GM19324 (cell line): Measurements from ENCODE around the gene UNC5A.
"Not testable (repeated sequence)": the region's sequence is repeated elsewhere in the genome, so short reads cannot be mapped to it uniquely, and the experiment has no call there.

Experiments
- ATAC-seq: cut with Tn5 transposase; IDR thresholded peaks from one replicate; pipeline ENCODE4 v1.9.1; 2021; ENCODE audit warnings: mild to moderate bottlenecking, moderate library complexity; ENCODE audit not compliant: unreplicated experiment, low FRiP score

UNC5A gene

DNA sequence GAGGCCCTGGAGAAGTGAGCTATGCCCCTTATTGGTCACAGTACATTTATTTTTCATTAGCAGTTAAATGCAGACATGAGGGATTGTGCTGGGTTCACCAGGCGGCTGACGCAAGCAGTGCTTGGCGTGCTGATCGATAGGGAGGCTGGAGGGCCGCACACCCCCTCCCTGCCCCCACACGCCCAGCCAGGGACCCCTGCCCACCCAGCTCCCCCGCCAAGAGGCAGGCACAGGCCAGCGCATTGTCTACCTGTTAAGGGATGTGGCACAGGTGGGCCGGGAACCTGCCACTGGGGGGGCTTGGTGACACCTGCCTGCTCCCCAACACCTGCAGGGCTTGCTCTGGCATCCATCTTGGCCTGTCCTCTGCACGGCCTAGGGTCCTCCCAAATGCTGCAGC is 49.6 kb downstream of the UNC5A start:
- no peak for ATAC-seq

DNA sequence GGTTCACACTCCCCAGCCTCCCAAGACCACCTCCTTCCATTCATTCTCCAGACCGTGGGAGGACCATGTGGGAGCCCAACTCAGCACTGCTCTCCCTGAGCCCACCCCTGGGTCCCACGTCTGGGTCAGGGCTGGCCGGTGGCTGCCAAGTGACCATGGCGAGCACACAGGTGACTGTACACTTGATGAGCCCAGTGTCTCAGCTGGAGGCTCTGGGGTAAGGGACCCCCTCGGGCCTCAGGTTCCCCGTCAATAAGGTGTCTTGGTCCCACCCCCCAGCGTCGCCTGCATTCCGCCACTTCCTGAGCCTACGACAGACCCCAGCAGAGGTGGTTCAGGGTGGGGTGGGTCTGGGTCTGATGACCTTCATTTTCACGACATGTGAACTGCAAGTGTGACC is 50.0 kb downstream of the UNC5A start:
- ATAC-seq, result no peak

DNA sequence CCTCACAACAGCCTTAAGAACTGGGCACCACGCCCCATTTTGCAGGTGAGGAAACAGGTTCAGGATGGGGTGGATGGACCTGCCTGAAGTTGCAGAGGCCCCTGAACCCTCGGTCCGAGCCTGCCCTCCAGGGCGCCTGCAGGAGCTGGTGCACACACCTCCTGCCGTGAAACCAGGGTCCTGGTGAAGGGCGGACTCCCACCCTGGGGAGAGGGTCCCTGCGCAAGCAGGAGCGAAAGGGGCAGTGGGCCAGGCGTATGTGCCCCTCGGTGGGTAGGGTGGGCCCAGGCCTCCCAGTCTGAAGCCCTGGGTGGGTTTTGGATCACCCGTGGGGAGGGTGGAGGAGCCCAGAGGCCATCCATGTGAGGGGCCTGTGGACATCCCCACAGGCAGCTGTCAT is 50.9 kb downstream of the UNC5A start:
- ATAC-seq, result no peak

DNA sequence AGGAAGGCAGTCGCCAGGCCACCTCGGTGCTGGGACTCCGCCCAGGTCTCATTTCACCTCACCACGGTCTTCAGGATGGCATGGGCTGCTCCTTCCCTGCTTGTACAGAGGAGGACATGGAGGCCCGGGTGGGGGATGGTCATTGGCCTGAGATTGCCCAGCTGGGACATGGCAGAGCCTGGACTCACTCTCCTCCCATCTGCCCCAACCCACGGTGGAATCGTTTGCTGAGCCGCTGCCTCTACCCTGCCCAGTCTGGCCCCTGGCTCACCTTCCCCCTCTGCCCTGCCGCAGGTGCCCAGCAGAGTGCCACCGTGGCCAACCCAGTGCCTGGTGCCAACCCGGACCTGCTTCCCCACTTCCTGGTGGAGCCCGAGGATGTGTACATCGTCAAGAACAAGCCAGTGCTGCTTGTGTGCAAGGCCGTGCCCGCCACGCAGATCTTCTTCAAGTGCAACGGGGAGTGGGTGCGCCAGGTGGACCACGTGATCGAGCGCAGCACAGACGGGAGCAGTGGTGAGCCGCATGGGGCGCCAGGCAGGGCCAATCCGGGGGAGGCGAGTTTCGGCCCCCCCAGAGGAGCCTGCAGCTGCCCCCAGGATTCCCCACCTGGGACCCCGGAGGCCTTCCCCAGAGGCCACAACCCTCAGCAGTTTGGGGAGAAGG is 52.1 kb downstream of the UNC5A start:
- ATAC-seq, result no peak

DNA sequence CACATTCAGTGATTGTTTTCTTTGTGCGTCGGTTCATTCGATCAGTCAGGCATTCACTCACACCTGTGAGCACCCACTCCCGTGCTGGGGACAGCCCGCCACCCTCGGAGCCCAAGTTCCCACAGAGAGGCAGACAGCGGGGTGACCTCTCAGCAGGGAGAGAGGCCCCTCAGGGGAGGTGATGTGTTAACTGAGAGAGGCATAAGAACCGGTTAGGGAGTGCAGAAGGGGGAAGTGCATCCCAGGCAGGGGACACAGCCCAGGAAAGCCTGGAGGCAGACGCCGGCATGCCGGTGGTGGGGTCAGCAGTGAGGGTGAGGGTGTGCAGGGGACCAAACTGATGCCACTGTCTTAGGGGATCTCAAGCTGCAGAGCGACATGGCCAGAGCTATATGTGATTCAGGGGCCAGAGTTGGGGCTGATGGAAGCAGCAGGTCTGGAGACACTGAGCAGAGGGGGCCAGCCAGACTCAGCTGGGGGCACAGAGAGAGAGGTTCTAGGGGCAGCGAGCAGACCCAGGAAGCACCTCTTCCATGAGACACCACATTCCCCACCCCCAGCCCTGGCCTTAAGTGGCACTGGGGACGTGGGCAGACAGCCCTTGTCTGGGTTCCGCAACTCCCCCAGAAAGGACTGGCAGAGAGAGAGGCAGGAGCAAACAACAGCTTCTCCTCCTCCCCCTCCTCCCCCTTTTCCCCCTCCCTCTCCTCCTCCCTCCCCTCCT is 52.8 kb downstream of the UNC5A start:
- no peak for ATAC-seq

DNA sequence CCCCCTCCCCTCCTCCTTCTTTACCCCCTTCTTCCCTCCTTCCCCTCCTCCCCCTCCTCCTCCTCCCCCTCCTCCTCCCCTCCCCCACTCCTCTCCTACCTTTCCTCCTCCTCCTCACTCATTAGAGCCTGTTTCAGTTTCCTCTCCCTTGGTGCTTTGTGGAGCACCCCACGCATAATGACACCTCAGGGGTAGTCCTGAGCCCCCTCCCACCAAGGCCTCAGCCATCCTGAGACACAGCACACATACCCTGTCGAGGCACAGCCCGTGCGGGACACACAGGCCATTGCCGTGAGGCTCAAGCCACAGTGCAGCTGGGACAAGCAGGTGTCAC is 53.4 kb downstream of the UNC5A start:
- no peak for ATAC-seq

DNA sequence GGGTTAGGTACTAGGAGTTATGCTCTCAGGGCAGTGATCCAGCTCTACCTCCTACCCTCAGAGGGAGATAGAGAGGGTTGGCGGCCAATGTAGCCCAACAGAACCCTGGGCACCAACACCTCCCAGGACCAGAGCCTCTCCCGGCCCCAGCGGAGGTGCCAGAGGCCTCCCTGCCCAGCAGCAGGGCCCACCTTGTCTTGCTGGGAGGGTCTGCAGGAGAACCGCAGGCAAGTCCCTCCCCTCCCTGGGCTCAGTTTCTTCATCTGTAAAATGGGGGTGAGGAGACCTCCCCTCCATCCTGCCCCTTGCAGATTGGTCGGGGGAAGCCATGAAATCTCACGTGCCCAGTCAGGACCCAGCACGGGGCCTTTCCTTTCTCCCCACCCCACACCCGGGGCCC is 54.4 kb downstream of the UNC5A start:
- ATAC-seq, result no peak

DNA sequence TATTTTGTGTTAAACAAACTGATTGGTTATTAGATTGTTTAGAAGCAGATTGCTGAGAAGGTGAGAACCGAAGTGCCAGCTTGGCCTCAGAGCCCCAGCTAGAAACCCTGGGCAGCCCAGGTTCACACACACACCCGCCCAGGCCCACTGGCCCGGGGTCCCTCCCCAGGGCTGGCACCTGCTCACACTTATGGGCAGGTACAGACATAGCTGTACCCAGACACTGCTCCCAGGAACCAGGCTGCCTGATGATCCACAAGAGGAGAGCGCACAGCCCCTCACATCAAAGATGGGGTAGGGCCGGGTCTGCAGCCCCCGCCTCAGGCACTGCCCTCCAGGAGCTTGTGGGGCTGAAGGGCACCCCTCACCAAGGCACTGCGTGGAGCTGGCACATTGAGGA is 55.6 kb downstream of the UNC5A start:
- ATAC-seq, result no peak

DNA sequence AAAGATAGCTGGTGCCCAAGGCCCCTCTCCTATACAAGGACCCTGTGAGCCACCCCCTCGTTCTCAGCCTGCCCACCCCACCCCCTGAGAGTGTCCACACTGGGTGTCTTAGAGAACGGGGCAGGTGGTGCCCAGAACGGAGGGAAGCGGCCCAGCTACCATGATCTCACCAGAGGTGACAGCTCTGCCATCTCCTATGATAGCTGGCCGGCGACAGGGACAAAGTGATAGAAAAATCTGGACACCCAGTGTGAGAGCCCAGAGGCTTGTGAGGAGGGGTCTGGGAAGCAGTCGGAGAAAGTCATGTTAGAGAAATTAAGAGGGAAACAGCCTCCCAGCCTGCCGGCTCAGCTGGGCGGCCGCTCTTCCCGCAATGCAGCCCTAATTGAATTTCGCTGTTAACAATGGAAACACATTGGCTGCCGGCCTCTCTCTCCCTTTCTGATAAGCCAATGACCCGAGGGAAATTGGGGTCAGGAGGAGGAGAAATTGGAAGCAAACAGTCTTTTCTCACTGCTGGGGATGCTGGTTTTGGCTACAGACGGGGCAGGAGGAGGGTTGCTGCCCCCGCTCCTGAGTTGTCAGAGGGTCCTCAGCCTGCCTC is 56.5 kb downstream of the UNC5A start:
- ATAC-seq, result no peak

DNA sequence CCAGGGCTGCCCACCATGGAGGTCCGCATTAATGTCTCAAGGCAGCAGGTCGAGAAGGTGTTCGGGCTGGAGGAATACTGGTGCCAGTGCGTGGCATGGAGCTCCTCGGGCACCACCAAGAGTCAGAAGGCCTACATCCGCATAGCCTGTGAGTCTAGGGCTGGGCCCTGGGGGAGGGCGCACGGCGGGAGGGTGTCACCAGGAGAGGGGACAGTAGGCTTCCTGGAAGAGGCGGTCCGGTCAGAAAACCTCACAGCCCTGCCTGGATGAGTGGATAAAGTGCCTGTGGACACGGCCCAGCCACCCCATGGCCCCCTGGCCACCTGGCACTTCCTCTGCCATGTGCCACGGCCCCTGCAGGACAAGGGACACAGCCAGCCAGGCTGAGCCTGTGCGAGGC is 57.8 kb downstream of the UNC5A start:
- no peak for ATAC-seq

DNA sequence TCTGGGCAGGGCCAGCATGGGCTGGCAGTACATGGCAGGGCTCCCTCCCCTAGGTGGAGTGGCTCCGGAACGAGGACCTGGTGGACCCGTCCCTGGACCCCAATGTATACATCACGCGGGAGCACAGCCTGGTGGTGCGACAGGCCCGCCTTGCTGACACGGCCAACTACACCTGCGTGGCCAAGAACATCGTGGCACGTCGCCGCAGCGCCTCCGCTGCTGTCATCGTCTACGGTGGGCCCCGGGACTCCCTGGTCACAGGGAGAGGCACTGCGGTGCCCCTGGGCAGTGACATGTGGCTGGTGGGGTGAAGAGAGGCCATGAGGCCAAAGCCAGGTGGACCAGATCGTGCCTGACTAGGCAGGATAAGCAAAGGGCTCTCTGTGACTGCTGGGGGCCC is 58.4 kb downstream of the UNC5A start:
- no peak for ATAC-seq

DNA sequence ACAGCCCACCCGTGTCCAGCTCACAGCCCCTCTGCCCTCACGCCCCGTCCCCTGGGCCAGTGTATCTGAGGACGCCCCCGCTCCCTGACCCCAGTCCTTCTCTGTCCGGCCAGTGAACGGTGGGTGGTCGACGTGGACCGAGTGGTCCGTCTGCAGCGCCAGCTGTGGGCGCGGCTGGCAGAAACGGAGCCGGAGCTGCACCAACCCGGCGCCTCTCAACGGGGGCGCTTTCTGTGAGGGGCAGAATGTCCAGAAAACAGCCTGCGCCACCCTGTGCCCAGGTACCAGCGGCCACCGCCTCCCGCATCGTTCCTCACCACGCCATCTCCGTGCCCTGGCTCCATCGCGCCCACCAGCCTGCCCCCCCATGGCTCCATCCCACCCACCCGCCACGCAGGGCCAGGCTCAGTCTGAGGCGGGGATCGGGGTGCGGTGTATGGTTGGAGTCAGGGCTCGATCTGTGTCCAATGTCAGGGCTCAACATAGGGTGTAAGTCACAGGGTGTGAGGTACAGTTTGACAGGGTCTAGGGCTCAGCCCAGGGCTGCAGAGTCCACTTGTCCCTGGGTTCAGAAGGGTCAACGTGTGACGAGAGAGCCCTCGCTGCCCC is 59.2 kb downstream of the UNC5A start:
- no peak for ATAC-seq

DNA sequence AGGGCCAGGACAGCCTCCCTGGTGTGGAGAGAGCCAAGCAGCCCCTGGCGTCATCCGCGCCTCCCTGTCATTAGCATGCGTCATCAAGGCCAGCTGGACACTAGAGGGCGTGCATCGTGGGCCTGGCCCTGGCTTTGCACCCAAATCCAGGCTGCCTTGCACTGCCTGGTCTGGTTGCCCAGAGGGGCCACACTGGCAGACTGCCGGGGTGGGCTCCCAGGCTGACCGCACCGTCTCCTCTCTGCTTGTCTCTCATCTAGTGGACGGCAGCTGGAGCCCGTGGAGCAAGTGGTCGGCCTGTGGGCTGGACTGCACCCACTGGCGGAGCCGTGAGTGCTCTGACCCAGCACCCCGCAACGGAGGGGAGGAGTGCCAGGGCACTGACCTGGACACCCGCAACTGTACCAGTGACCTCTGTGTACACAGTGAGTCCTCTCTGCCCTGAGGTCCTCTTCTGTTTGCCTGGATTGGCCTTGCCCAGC is 59.8 kb downstream of the UNC5A start:
- ATAC-seq, result no peak

DNA sequence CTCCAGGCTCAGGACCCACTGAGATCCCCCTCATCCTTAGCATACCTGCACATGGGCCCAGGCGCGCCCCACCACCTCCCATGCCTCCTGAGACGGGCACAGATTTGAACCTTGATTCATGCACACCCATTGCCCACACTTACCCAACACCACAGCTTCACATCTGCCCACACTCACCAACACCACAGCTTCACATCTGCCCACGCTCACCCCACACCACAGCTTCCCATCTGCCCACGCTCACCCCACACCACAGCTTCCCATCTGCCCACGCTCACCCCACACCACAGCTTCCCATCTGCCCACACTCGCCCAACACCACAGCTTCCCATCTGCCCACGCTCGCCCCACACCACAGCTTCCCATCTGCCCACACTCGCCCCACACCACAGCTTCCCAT is 60.3 kb downstream of the UNC5A start:
- not testable (repeated sequence) for ATAC-seq

DNA sequence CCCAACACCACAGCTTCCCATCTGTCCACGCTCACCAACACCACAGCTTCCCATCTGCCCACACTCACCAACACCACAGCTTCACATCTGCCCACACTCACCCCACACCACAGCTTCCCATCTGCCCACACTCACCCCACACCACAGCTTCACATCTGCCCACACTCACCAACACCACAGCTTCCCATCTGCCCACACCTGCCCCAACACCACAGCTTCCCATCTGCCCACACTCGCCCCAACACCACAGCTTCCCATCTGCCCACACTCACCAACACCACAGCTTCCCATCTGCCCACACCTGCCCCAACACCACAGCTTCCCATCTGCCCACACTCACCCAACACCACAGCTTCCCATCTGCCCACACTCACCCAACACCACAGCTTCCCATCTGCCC is 62.2 kb downstream of the UNC5A start:
- ATAC-seq, result not testable (repeated sequence)

DNA sequence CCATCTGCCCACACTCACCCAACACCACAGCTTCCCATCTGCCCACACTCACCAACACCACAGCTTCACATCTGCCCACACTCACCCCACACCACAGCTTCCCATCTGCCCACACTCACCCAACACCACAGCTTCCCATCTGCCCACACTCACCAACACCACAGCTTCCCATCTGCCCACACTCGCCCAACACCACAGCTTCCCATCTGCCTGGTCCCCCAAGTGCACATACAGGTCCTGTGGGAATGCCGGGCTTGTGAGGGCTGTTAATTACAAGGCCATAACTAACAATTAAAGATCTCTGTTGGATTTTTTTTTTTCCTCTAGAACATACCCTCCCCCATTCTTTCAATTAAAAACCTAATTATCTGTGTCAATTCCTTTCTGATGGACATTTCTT is 62.7 kb downstream of the UNC5A start:
- ATAC-seq, result not testable (repeated sequence)

DNA sequence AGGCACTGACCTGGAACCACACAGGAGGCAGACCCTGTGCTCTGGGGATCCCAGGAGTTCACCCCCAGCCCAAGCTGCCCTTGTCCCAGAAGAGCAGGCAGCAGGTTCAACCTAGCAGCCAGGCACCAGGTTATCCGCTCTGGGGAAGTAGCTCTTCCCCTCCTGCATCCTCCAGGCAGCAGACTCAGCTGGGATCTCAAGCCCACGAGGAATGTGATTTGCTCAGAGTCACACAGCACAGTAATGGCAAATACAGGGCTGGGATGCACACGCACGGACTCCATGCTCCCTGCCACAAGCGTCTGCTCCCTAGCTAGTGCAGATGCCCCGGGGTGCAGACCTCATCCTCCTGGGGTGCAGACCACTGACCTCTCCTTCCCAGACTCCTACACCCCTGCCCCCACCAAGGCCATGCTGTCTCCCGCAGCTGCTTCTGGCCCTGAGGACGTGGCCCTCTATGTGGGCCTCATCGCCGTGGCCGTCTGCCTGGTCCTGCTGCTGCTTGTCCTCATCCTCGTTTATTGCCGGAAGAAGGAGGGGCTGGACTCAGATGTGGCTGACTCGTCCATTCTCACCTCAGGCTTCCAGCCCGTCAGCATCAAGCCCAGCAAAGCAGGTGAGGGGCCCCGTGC is 63.3 kb downstream of the UNC5A start:
- no peak for ATAC-seq

DNA sequence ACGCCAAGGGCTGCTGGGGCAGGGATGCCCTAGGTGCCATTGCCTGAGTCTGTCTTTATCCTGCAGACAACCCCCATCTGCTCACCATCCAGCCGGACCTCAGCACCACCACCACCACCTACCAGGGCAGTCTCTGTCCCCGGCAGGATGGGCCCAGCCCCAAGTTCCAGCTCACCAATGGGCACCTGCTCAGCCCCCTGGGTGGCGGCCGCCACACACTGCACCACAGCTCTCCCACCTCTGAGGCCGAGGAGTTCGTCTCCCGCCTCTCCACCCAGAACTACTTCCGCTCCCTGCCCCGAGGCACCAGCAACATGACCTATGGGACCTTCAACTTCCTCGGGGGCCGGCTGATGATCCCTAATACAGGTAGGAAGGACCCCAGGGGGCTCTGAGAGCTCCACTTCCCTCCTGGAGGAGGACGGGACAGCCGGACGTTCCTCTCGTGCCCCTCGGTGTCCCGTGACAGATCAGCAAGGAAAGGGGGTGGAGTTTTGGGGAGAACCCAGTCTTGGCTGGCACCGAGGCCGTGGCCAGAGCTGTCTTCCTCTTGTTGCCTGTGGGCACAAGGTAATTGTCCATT is 63.9 kb downstream of the UNC5A start:
- no peak for ATAC-seq

DNA sequence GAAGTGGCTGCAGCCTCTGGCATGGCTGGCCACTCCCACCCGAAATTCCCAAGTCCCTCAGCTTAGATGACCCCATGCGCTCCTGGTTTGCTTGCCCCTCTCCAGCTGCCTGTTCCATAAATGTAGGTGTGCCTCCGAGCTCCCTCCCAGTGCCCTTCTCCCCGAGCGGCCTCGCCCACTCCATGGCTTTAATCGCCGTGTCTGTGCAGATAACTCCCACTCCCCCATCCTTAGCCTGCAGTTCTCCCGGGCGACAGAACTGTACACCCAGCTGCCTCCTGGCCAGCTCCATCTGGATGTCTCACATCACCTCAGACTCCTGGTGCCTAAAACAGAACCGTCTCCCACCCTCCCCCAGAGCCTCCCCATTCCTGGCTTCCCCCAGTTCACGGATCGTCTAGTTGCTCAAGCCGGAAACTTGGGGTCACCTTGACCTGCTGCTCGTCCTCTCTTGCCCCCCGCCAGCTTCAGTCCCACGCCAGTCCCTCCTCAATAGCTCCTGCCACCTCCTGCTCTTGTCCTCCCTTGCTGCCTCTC is 64.7 kb downstream of the UNC5A start:
- no peak for ATAC-seq

DNA sequence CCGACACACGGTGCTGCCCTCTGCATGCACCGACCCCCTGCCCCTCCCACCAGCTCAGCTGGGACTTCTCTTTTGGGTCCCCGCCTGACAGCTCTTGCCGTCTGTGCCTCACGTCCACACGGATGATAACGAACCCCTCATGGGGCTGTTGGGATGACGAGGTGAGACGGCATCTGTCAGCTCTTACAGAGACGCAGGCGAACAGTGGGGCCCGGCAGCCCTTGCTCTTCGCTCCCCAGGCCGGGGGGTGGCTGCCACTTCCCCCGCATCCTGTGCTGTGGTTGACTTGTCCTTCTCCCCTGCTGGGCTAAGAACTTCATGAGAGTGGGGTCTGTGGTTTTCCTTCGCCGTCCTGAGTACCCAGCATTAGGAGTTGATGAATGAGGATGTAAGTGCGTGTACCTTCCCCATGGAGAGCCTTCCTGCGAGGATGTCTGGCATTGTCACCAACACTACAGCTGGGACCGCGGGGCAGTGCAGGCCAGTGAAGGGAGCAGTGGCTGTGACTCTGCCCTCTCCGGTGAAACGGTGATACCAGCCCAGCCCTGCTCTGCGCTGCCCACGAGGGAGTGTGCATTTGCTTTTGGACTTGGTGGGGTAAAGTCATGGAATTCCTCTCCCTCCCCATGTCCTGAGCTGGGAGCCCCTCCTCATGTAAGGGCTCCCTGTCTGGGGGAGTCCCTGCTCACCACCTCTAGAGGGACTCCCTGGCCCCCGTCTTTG is 65.6 kb downstream of the UNC5A start:
- no peak for ATAC-seq
